NB4 (cell line): ENCODE data around the gene CDIPT.

Experiments
- CTCF ChIP-seq: IDR thresholded peaks from one replicate; pipeline ENCODE4 v1.5.1; 2012; ENCODE audit warnings: low read depth, low read length
- MAX ChIP-seq: IDR thresholded peaks from 2 replicates; pipeline ENCODE4 v1.6.1; 2011; ENCODE audit warnings: low read depth, low read length
- POLR2A ChIP-seq: IDR thresholded peaks from 2 replicates; pipeline ENCODE4 v1.6.1; 2011; ENCODE audit warnings: mild to moderate bottlenecking; ENCODE audit not compliant: insufficient read length; ENCODE audit errors: extremely low read depth

GRCh38 chr16:29821643-29822115 is 41.3 kb downstream of the CDIPT start:
- TF ChIP-seq CTCF (no peak), POLR2A (no peak), MAX (no peak)
